HCT116 (cell line): ENCODE measurements around the gene SANBR. TPM values are rescaled to one million over a fixed set of nuclear protein-coding genes. Genes with fewer than 3 reads are reported as not detected.

Source experiments
- ATAC-seq: fragments of 200-7000 bp; cut with Tn5 transposase; 2 replicates; pipeline ENCODE4 v1.9.1; 2020; ENCODE audit warnings: mild to moderate bottlenecking, moderate library complexity
- BruUV-seq: library from RNA; stranded (reverse); fragments of 400-500 nt; replicated peaks from 2 replicates; lab custom pipeline; 2021; lab: Mats Ljungman, UMichigan
- CTCF ChIA-PET: fragments of 300-600 bp; sonication (Branson Sonifier 250); formaldehyde crosslinking; loops from one replicate; lab custom pipeline; 2021; ENCODE audit warnings: antibody characterized with exemption; lab: Charles Lee
- POLR2A ChIA-PET: fragments of 300-600, 350-600 bp; sonication (Branson Sonifier 250); formaldehyde crosslinking; loops from one replicate; lab custom pipeline; 2021; ENCODE audit warnings: antibody characterized with exemption; lab: Charles Lee
- RAD21 ChIA-PET, 2 experiments: fragments of 300-600 bp; sonication (Branson Sonifier 250); formaldehyde crosslinking; loops; one replicate each; lab custom pipeline; 2023; ENCODE audit warnings: low total read pairs in 2 of 2; ENCODE audit not compliant: uncharacterized antibody in 2 of 2, unreplicated experiment in 2 of 2, low non-redundant PET in 1 of 2; lab: Charles Lee
- DNase-seq: peaks from one replicate; pipeline ENCODE4 v3.0.0-alpha.2; 2010; ENCODE audit warnings: low read depth, low spot score
- H2AFZ ChIP-seq: fragments of 200-600 bp; shearing (Covaris generic), sonication (generic); 2 replicates; pipeline ENCODE4 v1.6.1; 2017; ENCODE audit warnings: low read depth, mixed run types, mixed read lengths, antibody characterized with exemption, low read length; ENCODE audit not compliant: poor library complexity, severe bottlenecking
- H3K27ac ChIP-seq: 2 replicates; pipeline ENCODE4 v1.5.1; 2012; ENCODE audit warnings: low read depth, low read length
- H3K27me3 ChIP-seq: fragments of 200-600 bp; sonication (generic); 2 replicates; pipeline ENCODE4 v1.6.1; 2016; ENCODE audit warnings: mixed run types, low read length, mixed read lengths; ENCODE audit not compliant: insufficient read depth
- H3K36me3 ChIP-seq, 2 experiments: fragments of 200-500 bp in 1 of 2; fragments of 200-600 bp in 1 of 2; sonication (Bioruptor generic) in 1 of 2; sonication (generic) in 1 of 2; 2 replicates each; pipeline versions ENCODE4 v1.5.1 to v1.6.1; 2014 to 2016; ENCODE audit warnings: low read length in 2 of 2, inconsistent platforms in 1 of 2, mixed read lengths in 1 of 2, mixed run types in 1 of 2; ENCODE audit not compliant: insufficient read depth in 2 of 2, control insufficient read depth in 1 of 2
- H3K4me1 ChIP-seq, 2 experiments: fragments of 200-600 bp in 1 of 2; sonication (generic) in 1 of 2; 2 replicates each; pipeline versions ENCODE4 v1.5.1 to v1.6.1; 2012 to 2017; ENCODE audit warnings: low read length in 2 of 2, inconsistent platforms in 1 of 2, mild to moderate bottlenecking in 1 of 2, mixed read lengths in 1 of 2, mixed run types in 1 of 2, moderate library complexity in 1 of 2; ENCODE audit not compliant: insufficient read depth in 2 of 2, control insufficient read depth in 1 of 2
- H3K4me2 ChIP-seq: fragments of 200-600 bp; sonication (generic); 2 replicates; pipeline ENCODE4 v1.6.1; 2017; ENCODE audit warnings: mixed run types, low read length, mixed read lengths
- H3K4me3 ChIP-seq, 2 experiments: fragments of 200-600 bp in 1 of 2; sonication (generic) in 1 of 2; replicated peaks in 1 of 2; 2 replicates each; pipeline ENCODE4 v1.5.1; 2011 to 2016; ENCODE audit warnings: low read length in 2 of 2, control low read depth in 1 of 2, low read depth in 1 of 2, mild to moderate bottlenecking in 1 of 2, mixed read lengths in 1 of 2, mixed run types in 1 of 2
- H3K79me2 ChIP-seq: fragments of 200-600 bp; sonication (generic); 2 replicates; pipeline ENCODE4 v1.6.1; 2017; ENCODE audit warnings: mild to moderate bottlenecking, mixed run types, low read length, moderate library complexity, mixed read lengths; ENCODE audit not compliant: insufficient read depth
- H3K9ac ChIP-seq: fragments of 200-600 bp; sonication (generic); 2 replicates; pipeline ENCODE4 v1.6.1; 2016; ENCODE audit warnings: low read length, mixed read lengths
- H3K9me2 ChIP-seq: fragments of 200-600 bp; sonication (generic), shearing (Covaris generic); 2 replicates; pipeline ENCODE4 v1.6.1; 2017; ENCODE audit warnings: mixed run types, mild to moderate bottlenecking, moderate library complexity; ENCODE audit not compliant: insufficient read depth
- H3K9me3 ChIP-seq, 2 experiments: fragments of 200-500 bp in 1 of 2; fragments of 200-600 bp in 1 of 2; sonication (Bioruptor generic) in 1 of 2; sonication (generic) in 1 of 2; 2 replicates each; pipeline ENCODE4 v1.6.1; 2014 to 2017; ENCODE audit warnings: low read length in 2 of 2, mixed read lengths in 2 of 2, inconsistent platforms in 1 of 2, low read depth in 1 of 2, mild to moderate bottlenecking in 1 of 2, mixed run types in 1 of 2, moderate library complexity in 1 of 2; ENCODE audit not compliant: control insufficient read depth in 1 of 2, insufficient read depth in 1 of 2
- H4K20me1 ChIP-seq: fragments of 200-600 bp; sonication (generic), shearing (Covaris generic); 2 replicates; pipeline ENCODE4 v1.6.1; 2017; ENCODE audit warnings: mixed run types, mild to moderate bottlenecking, moderate library complexity; ENCODE audit not compliant: insufficient read depth
- CBX3 ChIP-seq: IDR thresholded peaks from 2 replicates; pipeline ENCODE4 v1.6.1; 2012; ENCODE audit warnings: low read depth
- EGR1 ChIP-seq: IDR thresholded peaks from 2 replicates; pipeline ENCODE4 v1.6.1; 2012; ENCODE audit warnings: low read depth
- ELF1 ChIP-seq: IDR thresholded peaks from 2 replicates; pipeline ENCODE4 v1.6.1; 2012; ENCODE audit warnings: low read depth, borderline replicate concordance
- EZH2 ChIP-seq: fragments of 200-600 bp; sonication (generic); IDR thresholded peaks from 2 replicates; pipeline ENCODE4 v1.6.1; 2017; ENCODE audit warnings: antibody characterized with exemption, mixed run types
- POLR2AphosphoS5 ChIP-seq: IDR thresholded peaks from 2 replicates; pipeline ENCODE4 v1.6.1; 2011; ENCODE audit warnings: mild to moderate bottlenecking, low read depth, low read length, moderate library complexity
- REST ChIP-seq: IDR thresholded peaks from 2 replicates; pipeline ENCODE4 v1.6.1; 2012; ENCODE audit warnings: low read depth
- SIN3A ChIP-seq: IDR thresholded peaks from 2 replicates; pipeline ENCODE4 v1.6.1; 2012; ENCODE audit warnings: low read depth
- TCF7L2 ChIP-seq: IDR thresholded peaks from 2 replicates; pipeline ENCODE4 v1.7.0; 2011; ENCODE audit warnings: borderline replicate concordance, inconsistent platforms; ENCODE audit not compliant: insufficient read depth, insufficient read length; ENCODE audit errors: extremely low read depth
- YY1 ChIP-seq: IDR thresholded peaks from 2 replicates; pipeline ENCODE4 v1.6.1; 2011; ENCODE audit warnings: low read length, low read depth, moderate library complexity, mild to moderate bottlenecking; ENCODE audit not compliant: insufficient replicate concordance; ENCODE audit errors: extremely low read depth
- intact Hi-C: fragments of 100-400 bp; cut with micrococcal nuclease; formaldehyde crosslinking; loops from 2 replicates; pipeline ENCODE4 v1.10.0; 2022
- total RNA-seq: library from RNA; stranded (reverse); gene quantifications from one replicate; pipeline ENCODE4 v1.2.1, GENCODE V29; 2021; ENCODE audit not compliant: unreplicated experiment
- TF ChIP-seq, protein P1 (sequence below): IDR thresholded peaks from 2 replicates; pipeline ENCODE4 v1.6.1; 2011; ENCODE audit warnings: mild to moderate bottlenecking, low read length, moderate library complexity; ENCODE audit not compliant: insufficient replicate concordance; ENCODE audit errors: extremely low read depth

SANBR gene
- total RNA-seq, 1 experiment from 2014 or later = 4.6 TPM

GRCh38 chr2:61023670-61024069, 42.0 kb upstream of the SANBR start:
- Histone ChIP-seq H3K4me2 (no peak overlapping the region), H3K79me2 (peaks cover 42% of the 10 kb centered on the region), H3K27me3 (no peaks in the 10 kb centered on the region), H3K36me3 (no peaks in the 10 kb centered on the region), H3K4me3 (no peak overlapping the region), H3K9ac (no peak overlapping the region), H3K9me3 (no peaks in the 10 kb centered on the region), H2AFZ (no peak overlapping the region), H3K9me2 (no peaks in the 10 kb centered on the region), H3K27ac (no peak overlapping the region), H4K20me1 (no peaks in the 10 kb centered on the region), H3K4me1 (peaks cover 8 to 9% of the 10 kb centered on the region in 2 experiments)
- POLR2A ChIA-PET = no interaction called here
- no TSS peak for BruUV-seq
- DNase-seq = no peak
- TF ChIP-seq ELF1 = no peak
- no peak for TF ChIP-seq SIN3A
- TF ChIP-seq POLR2AphosphoS5 = no peak
- no peak for TF ChIP-seq YY1
- no peak for TF ChIP-seq REST
- no peak for TF ChIP-seq EZH2
- TF ChIP-seq, protein P1, sequence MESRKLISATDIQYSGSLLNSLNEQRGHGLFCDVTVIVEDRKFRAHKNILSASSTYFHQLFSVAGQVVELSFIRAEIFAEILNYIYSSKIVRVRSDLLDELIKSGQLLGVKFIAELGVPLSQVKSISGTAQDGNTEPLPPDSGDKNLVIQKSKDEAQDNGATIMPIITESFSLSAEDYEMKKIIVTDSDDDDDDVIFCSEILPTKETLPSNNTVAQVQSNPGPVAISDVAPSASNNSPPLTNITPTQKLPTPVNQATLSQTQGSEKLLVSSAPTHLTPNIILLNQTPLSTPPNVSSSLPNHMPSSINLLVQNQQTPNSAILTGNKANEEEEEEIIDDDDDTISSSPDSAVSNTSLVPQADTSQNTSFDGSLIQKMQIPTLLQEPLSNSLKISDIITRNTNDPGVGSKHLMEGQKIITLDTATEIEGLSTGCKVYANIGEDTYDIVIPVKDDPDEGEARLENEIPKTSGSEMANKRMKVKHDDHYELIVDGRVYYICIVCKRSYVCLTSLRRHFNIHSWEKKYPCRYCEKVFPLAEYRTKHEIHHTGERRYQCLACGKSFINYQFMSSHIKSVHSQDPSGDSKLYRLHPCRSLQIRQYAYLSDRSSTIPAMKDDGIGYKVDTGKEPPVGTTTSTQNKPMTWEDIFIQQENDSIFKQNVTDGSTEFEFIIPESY = no peak
- no peak for TF ChIP-seq CBX3
- no peak for TF ChIP-seq EGR1
- no peak for TF ChIP-seq TCF7L2
- intact Hi-C loops = no loop called here
- CTCF ChIA-PET = no interaction called here
- RAD21 ChIA-PET = no interaction called here
- ATAC-seq = no peak
